ENCODE data around the gene SMIM22.

Gene SMIM22

DNA sequence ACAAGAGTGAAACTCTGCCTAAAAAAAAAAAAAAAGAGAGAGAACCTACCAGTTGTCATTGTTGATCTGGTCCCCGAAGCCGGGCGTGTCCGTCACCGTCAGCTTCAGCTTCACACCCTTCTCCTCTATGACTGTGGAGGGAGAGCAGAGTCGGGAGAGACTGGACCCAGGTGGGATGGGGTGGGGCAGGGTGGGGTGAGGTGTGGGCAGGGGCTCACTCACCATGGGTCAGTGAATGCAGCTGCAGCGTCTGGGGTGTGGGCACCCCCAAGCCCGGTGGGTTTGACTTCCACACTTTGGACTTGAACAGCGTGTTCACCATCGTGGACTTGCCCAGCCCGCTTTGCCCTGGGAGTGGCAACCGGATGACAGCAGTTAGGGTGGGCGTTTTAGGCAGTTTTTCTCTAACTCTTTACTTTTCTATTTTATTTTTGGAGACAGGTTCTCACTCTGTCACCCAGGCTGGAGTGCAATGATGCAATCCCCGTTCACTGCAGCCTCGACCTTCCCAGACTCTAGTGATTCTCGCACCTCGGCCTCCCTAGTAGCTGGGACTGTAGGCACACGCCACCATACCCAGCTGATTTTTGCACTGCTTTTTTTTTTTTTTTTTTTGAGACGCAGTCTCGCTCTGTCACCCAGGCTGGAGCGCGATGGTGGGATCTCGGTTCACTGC, 9.3 kb upstream of the SMIM22 start:
- no peak for DNase-seq (ENCODE audit: low spot score)
- TF ChIP-seq, protein P1, sequence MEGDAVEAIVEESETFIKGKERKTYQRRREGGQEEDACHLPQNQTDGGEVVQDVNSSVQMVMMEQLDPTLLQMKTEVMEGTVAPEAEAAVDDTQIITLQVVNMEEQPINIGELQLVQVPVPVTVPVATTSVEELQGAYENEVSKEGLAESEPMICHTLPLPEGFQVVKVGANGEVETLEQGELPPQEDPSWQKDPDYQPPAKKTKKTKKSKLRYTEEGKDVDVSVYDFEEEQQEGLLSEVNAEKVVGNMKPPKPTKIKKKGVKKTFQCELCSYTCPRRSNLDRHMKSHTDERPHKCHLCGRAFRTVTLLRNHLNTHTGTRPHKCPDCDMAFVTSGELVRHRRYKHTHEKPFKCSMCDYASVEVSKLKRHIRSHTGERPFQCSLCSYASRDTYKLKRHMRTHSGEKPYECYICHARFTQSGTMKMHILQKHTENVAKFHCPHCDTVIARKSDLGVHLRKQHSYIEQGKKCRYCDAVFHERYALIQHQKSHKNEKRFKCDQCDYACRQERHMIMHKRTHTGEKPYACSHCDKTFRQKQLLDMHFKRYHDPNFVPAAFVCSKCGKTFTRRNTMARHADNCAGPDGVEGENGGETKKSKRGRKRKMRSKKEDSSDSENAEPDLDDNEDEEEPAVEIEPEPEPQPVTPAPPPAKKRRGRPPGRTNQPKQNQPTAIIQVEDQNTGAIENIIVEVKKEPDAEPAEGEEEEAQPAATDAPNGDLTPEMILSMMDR (IDR thresholded peaks at IDR 0.05; ENCODE audit: extremely low read depth, insufficient read depth, missing control alignments) = no peak
- in situ Hi-C loops (cut with MboI; ENCODE audit: low pct_unique_long_range_greater_than_20kb, low sequenced_read_pairs, unreplicated experiment) = no loop called here

DNA sequence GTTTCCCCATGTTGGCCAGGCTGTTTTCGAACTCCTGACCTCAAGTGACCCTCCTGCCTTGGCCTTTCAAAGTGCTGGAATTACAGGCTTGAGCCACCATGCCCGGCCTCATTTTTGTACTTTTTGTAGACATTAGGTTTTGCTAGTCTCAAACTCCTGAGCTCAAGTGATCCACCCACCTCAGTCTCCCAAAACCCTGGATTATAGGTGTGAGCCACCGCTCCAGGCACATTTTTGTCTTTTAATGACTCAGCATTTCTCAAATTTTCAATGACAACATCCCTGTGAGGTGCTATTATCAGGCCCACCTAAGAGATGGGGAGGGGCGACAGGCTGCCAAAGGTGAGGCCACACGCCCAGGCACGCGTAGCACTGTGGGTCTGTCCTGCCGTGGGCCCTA, 8.1 kb upstream of the SMIM22 start:
- in situ Hi-C loops (cut with MboI; ENCODE audit: low pct_unique_long_range_greater_than_20kb, low sequenced_read_pairs, unreplicated experiment) = no loop called here
- TF ChIP-seq, protein P1 (IDR thresholded peaks at IDR 0.05; ENCODE audit: extremely low read depth, insufficient read depth, missing control alignments) = no peak
- DNase-seq (ENCODE audit: low spot score) = no peak

DNA sequence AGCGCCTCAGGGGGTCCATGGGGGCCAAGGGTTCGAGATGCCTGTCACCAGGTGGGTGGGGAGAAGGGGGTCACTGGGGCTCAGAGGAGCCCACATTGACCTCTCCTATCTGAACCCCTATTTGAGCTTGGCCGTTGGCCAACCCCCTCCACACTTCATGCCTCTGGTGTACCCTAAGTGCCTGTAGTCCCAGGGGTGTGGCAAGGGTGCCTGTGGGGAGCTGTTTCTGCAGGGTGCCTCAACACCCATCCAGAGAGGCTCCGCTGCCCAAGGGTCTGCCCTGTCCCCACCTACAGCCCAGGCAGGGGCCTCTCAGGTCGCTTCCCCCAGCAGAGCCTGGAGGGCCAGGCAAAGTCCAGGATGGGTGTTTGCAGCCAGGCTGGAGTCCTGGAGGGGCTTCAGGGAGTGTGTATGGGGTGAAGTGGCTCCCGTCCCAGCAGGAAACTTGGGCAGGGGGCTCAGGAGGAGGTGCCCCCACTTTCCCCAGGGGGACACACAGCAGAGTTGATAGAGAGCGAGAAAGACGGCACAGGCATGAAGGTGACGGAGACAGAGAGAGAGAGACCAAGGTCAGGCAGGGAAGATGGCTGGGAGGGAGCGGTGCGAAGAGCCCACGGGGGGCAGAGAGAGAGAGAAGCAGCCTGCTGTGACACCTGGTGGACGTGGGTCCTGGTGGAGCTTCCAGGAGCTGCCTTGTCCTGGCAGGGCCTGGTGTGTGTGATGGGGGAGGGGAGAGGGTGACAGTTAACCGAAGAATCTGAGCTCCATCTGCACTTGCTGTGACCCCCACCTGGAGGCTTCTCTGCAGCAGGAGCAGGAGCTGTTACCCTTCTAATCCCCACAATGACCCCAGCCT, 7.3 kb upstream of the SMIM22 start, which contains the start of gene SEPTIN12:
SEPTIN12 (minus strand) TSS at position 719 of the 856 bp plus-strand sequence; CDS start at position 19, 700 bp downstream.
- in situ Hi-C loops (cut with MboI; ENCODE audit: low pct_unique_long_range_greater_than_20kb, low sequenced_read_pairs, unreplicated experiment) = no loop called here
- TF ChIP-seq, protein P1 (IDR thresholded peaks at IDR 0.05; ENCODE audit: extremely low read depth, insufficient read depth, missing control alignments) = no peak
- DNase-seq (ENCODE audit: low spot score) = no peak

DNA sequence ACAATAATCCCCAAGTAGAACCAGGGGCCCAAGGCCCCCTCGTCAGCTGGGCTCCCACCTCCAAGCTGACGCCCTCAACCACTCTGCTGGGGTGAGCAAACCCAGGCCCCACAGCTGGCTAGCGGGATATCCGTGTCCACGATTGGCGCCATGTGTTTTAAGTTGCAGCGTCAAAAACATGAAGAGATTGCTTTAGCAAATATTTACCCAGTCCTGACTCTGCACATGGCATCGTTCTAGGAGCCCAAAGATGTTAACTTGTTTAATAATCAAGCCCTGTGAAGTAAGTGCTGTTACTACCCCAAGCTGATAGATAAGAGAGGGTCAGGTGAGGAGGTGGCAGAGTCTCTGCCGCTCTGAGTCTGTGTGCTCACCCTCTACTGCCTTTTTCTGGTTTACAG, 6.7 kb upstream of the SMIM22 start:
- TF ChIP-seq, protein P1 (IDR thresholded peaks at IDR 0.05; ENCODE audit: extremely low read depth, insufficient read depth, missing control alignments) = no peak
- in situ Hi-C loops (cut with MboI; ENCODE audit: low pct_unique_long_range_greater_than_20kb, low sequenced_read_pairs, unreplicated experiment) = no loop called here
- DNase-seq (ENCODE audit: low spot score) = no peak

DNA sequence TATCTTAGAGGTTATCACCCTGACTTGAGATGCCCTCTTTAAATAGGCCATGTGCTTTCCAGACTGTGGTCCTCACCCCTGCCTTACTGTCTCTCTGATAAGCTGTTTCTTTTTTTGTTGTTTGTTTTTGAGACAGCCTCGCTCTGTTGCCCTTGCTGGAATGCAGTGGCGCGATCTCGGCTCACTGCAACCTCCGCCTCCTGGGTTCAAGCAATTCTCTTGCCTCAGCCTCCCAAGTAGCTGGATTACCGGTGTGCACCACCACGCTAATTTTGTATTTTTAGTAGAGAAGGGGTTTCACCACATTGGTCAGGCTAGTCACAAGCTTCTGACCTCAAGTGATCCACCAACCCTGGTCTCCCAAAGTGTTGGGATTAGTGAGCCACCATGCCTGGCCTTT, 6.3 kb upstream of the SMIM22 start:
- TF ChIP-seq, protein P1 (IDR thresholded peaks at IDR 0.05; ENCODE audit: extremely low read depth, insufficient read depth, missing control alignments) = no peak

DNA sequence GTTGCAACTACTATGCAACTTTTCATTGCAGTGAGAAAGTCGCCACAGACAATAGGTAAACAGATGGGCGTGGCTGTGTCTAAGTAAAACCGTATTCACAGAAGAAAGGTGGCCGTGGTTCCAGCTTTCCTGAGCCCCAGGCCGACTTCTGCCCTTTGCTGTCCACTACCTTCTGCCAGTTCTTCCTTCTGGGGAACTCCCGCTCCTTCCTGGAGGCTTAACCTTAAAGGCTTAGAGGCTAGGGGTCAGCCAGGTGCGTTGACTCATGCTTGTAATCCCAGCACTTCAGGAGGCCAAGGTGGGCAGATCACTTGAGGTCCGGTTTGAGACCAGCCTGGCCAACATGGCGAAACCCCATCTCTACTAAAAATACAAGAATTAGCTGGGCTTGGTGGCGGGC, 4.9 kb upstream of the SMIM22 start:
- in situ Hi-C loops (cut with MboI; ENCODE audit: low pct_unique_long_range_greater_than_20kb, low sequenced_read_pairs, unreplicated experiment) = no loop called here
- no peak for DNase-seq (ENCODE audit: low spot score)

More for the DNA sequence above, 6.3 kb upstream of the SMIM22 start:
- in situ Hi-C loops (cut with MboI; ENCODE audit: low pct_unique_long_range_greater_than_20kb, low sequenced_read_pairs, unreplicated experiment) = no loop called here
- DNase-seq (ENCODE audit: low spot score) = no peak

More for the DNA sequence above, 4.9 kb upstream of the SMIM22 start:
- TF ChIP-seq, protein P1 (IDR thresholded peaks at IDR 0.05; ENCODE audit: extremely low read depth, insufficient read depth, missing control alignments) = no peak

Data from GM13977 (cell line).